NCI-H2227 treated with DMSO at 0.1 percent for 48 hours (cell line): ENCODE data around the gene IGFBP6.
"Not testable (repeated sequence)": the region's sequence is repeated elsewhere in the genome, so short reads cannot be mapped to it uniquely, and the experiment has no call there.

Experiments used
- DNase-seq: peaks from one replicate; lab custom pipeline; 2025; lab: John Stamatoyannopoulos, UW

The IGFBP6 gene

GRCh38 chr12:53096759-53097158, 708 bp upstream of the IGFBP6 start:
- DNase-seq = no peak

DNA sequence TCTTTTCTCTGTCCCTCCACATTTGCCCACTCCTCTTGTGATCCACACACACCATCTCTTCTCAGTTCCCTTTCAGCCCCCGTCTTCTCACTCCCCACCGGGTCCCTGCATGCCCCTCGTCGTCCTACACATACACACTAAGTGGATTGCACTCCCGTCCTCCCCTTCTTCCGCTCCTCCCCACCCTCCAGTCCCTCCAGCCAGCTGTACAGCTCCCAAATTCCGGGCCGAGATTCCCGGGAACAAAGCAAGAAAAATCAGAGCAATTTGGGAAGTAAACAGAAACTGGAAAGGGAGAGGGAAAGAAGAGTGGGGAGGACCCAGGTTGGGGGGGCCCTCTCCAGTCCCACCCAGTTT, 282 bp upstream of the IGFBP6 start:
- DNase-seq = no peak

DNA sequence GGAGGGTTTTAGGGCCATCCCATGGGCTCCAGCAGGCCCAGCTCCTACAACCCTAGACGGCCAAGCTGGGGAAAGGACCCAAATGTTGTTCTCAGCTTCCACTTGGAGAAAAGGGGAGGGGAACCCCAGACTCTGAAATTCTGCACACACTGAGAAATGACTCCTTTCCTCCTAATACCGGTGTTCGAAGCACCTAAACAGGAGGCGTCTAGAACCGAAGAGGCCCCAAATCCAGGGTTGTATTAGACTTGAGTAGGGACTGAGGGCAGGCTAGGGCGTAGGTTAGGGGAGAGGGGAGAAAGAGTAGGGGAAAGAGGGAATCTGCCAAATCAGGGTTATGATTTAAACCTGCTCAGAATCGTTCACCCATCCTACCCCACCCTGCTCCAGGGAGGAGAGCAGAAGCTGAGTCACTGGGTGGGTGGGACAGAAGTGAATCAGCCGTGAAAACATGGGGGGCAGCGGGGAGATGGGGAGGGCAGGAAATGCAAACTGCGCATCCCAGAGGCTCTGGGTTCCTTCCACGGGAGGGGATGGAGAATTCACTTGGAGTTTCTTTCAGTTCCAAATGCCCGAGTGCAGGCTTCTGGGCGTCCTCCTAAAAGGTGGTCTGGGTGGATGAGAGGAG, 1.0 kb downstream of the IGFBP6 start:
- no peak for DNase-seq

- DNase-seq = peak; percentile 53
Measured at GRCh38 chr12:53099071-53099882, 1.8 kb downstream of the IGFBP6 start.

GRCh38 chr12:53100466-53101151, 3.1 kb downstream of the IGFBP6 start:
- DNase-seq = no peak

DNA sequence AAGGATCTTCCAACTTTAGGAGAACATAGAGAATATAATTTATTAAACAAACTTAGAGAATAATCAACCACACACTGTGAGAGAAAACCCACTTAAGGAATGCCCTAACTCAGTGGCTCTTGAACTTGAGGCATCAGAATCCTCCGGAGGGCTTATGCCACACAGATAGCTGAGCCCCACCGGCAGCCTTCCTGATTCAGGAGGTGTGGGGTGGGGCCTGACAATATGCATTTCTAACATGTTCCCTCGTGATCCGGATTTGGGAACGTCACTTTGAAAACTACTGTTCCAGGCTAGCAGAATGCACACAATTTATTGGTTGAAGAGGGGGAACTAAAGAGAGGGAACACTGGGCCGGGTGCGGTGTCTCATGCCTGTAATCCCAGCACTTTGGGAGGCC, 3.8 kb downstream of the IGFBP6 start:
- DNase-seq = no peak

GRCh38 chr12:53101931-53102781, 4.7 kb downstream of the IGFBP6 start:
- DNase-seq = no peak

- DNase-seq = no peak
Measured at GRCh38 chr12:53102883-53103807, 5.7 kb downstream of the IGFBP6 start, which contains the start of gene SOAT2. TSS of gene SOAT2 (plus strand) at chr12:53103486. CDS start at chr12:53103578, 92 bp downstream.

- DNase-seq = no peak
Measured at GRCh38 chr12:53103860-53104305, 6.4 kb downstream of the IGFBP6 start.

DNA sequence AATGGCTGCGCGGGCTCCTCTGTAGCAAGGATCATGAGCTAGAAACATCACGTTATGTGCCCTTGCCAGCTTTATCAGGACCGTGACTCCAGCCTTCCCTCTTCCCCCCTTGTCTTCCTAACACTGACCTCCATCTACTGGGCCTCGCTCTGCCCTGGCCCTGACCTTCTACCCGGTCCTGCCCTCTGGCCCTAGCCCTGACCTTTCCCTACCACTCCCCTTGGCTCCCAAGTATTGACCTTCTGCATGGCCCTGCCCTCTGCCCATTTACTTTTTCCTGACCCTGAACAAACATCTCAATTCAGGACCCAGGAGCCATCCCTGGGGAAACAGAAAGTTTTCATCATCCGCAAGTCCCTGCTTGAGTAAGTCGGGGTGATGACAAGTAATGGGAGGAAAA, 7.8 kb downstream of the IGFBP6 start:
- no peak for DNase-seq

GRCh38 chr12:53105712-53106439, 8.4 kb downstream of the IGFBP6 start:
- no peak for DNase-seq

- DNase-seq = no peak
Measured at GRCh38 chr12:53107122-53107521, 9.7 kb downstream of the IGFBP6 start.

DNA sequence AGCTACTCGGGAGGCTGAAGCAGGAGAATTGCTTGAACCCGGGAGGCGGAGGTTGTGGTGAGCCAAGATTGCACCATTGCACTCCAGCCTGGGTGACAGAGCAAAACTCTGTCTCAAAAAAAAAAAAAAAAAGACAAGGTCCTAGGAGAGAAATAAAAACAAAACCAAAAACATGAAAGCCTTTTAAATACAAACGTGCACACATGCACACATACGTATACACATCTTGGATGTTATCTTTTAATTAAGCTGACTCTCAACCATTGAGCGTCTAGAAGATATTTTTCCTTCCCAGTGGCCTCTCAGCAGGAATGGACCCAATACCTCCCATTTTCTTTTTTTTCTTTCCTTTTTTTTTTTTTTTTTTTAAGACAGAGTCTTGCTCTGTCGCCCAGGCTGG, 15.0 kb downstream of the IGFBP6 start:
- DNase-seq = not testable (repeated sequence)

DNA sequence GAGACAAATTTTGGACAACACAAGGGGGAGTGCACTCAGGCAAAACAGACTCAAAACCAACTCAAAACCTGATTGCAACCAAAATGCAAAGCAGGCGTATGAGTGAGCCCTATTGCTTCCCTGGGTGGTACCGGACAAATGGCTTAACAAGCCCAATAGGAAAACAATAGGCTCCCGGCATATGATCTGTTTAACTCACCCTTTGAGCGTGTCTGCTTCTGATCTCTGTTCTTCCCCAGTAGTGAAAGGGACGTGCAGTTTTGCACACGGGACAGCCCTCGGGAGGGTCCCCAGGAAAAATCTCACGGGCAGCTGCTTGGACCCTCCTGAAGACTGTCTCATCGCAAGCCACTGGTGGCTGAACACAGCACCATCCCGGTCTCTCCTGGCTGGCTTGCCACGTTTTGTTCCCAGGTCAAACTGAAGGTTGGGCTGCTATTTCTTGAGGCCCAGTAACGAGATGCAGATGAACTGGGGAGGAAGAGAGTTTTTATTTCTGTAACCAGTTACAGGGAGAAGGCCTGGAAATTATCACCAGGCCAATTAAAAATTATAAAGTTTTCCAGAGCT, 15.8 kb downstream of the IGFBP6 start:
- no peak for DNase-seq

GRCh38 chr12:53113951-53114350, 16.5 kb downstream of the IGFBP6 start:
- DNase-seq = no peak

GRCh38 chr12:53115112-53115890, 17.8 kb downstream of the IGFBP6 start:
- DNase-seq = no peak

DNA sequence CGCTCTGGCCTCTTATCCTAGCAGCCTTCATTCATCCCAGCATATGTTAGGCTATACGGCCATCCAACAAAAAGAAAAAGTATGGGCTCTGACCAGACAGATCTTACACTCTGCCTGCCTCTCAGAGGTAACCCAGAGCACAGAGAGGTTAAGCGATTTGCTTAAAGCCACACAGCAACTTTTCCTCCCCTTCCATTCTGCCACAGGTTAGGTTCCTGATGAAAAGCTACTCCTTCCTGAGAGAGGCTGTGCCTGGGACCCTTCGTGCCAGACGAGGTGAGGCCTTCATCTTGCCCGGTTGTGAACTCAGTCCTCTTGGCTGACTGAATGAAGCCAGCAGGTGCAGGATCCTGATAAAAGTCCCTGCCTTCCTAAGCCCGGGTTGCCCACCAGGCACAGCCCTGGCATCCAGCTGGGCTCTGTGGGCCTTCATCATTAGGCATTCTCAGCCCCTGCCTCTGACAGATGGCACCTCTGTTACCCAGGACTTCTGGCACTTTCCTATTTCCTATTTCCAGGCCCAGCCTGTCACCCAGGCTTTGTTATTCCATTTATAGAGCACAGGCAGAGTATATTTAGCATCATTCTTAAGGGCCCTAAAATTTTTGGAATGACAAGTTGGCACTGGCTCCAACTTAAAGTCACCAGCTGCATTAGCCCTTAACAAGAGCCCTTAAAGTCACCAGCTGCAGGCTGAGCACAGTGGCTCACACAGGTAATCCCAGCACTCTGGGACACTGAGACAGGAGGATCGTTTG, 18.6 kb downstream of the IGFBP6 start:
- no peak for DNase-seq

GRCh38 chr12:53118751-53119300, 21.4 kb downstream of the IGFBP6 start:
- no peak for DNase-seq
